ENCODE data around the gene PDZRN3. TPM values are rescaled to one million over a fixed set of nuclear protein-coding genes. Genes with fewer than 3 reads are reported as not detected.

PDZRN3 gene
- total RNA-seq, 1 donor from 2014 or later: 19.8 TPM

GRCh38 chr3:73459711-73460110 lies 165.0 kb downstream of the PDZRN3 start:
- H3K4me3 ChIP-seq (ENCODE audit: insufficient read depth, low read depth, low read length): no peak overlapping the region
- Mint-ChIP-seq H3K27me3 (ENCODE audit: low read depth, unreplicated experiment) (no peaks in the 10 kb centered on the region), H3K9me3 (ENCODE audit: unreplicated experiment) (peaks cover 2% of the 10 kb centered on the region), H3K4me1 (ENCODE audit: low read depth, unreplicated experiment) (peaks cover 5% of the 10 kb centered on the region), H3K36me3 (ENCODE audit: low read depth, unreplicated experiment) (peaks cover 3% of the 10 kb centered on the region), H3K4me3 (ENCODE audit: unreplicated experiment) (no peak overlapping the region), H3K27ac (ENCODE audit: unreplicated experiment) (no peak overlapping the region)
- TF ChIP-seq EZH2 (IDR thresholded peaks at IDR 0.05; ENCODE audit: insufficient read depth, low read length) (no peak), CTCF (IDR thresholded peaks at IDR 0.05; ENCODE audit: insufficient read depth, low read depth, low read length) (no peak)
- no peak overlapping the region for H3K9ac ChIP-seq (ENCODE audit: low read length)
- FAIRE-seq (no peak), DNase-seq (ENCODE audit: low read depth) (no peak)
- no peak overlapping the region for H2AFZ ChIP-seq (ENCODE audit: low read depth, low read length)
- no peak overlapping the region for H3K27ac ChIP-seq (ENCODE audit: low read depth, low read length)
- no peaks in the 10 kb centered on the region for H3K9me3 ChIP-seq (ENCODE audit: insufficient read depth, low read depth, low read length)
- H3K79me2 ChIP-seq (ENCODE audit: insufficient read depth, low read length): no peaks in the 10 kb centered on the region
- no peaks in the 10 kb centered on the region for H4K20me1 ChIP-seq (ENCODE audit: insufficient read depth, low read length)
- no peaks in the 10 kb centered on the region for H3K4me1 ChIP-seq (ENCODE audit: insufficient read depth, low read length)
- H3K36me3 ChIP-seq (ENCODE audit: insufficient read depth, low read length): no peaks in the 10 kb centered on the region
- H3K27me3 ChIP-seq (ENCODE audit: insufficient read depth, low read length): peaks cover 8% of the 10 kb centered on the region
- H3K4me2 ChIP-seq (ENCODE audit: low read length): no peak overlapping the region

- Mint-ChIP-seq H3K27me3 (ENCODE audit: low read depth, unreplicated experiment) (no peaks in the 10 kb centered on the region), H3K4me1 (ENCODE audit: low read depth, unreplicated experiment) (peaks cover 6% of the 10 kb centered on the region), H3K4me3 (ENCODE audit: unreplicated experiment) (no peak overlapping the region), H3K27ac (ENCODE audit: unreplicated experiment) (no peak overlapping the region), H3K9me3 (ENCODE audit: unreplicated experiment) (no peaks in the 10 kb centered on the region), H3K36me3 (ENCODE audit: low read depth, unreplicated experiment) (no peaks in the 10 kb centered on the region)
- H3K36me3 ChIP-seq (ENCODE audit: insufficient read depth, low read length): no peaks in the 10 kb centered on the region
- DNase-seq (ENCODE audit: low read depth): peak; percentile 91
- H3K9ac ChIP-seq (ENCODE audit: low read length): no peak overlapping the region
- H3K27ac ChIP-seq (ENCODE audit: low read depth, low read length): no peak overlapping the region
- peaks cover 10% of the 10 kb centered on the region for H3K4me1 ChIP-seq (ENCODE audit: insufficient read depth, low read length)
- FAIRE-seq: peak; percentile 47
- H4K20me1 ChIP-seq (ENCODE audit: insufficient read depth, low read length): peaks cover 4% of the 10 kb centered on the region
- H3K4me2 ChIP-seq (ENCODE audit: low read length): peak overlapping the region; percentile 31
- no peak for TF ChIP-seq CTCF (IDR thresholded peaks at IDR 0.05; ENCODE audit: insufficient read depth, low read depth, low read length)
- TF ChIP-seq EZH2 (IDR thresholded peaks at IDR 0.05; ENCODE audit: insufficient read depth, low read length): no peak
- H3K79me2 ChIP-seq (ENCODE audit: insufficient read depth, low read length): no peaks in the 10 kb centered on the region
- H2AFZ ChIP-seq (ENCODE audit: low read depth, low read length): no peak overlapping the region
- peaks cover 14% of the 10 kb centered on the region for H3K27me3 ChIP-seq (ENCODE audit: insufficient read depth, low read length)
- no peak overlapping the region for H3K4me3 ChIP-seq (ENCODE audit: insufficient read depth, low read depth, low read length)
- H3K9me3 ChIP-seq (ENCODE audit: insufficient read depth, low read depth, low read length): no peaks in the 10 kb centered on the region
Measured at GRCh38 chr3:73453666-73454065, 171.1 kb downstream of the PDZRN3 start.

- Mint-ChIP-seq H3K27me3 (ENCODE audit: low read depth, unreplicated experiment) (no peaks in the 10 kb centered on the region), H3K27ac (ENCODE audit: unreplicated experiment) (no peak overlapping the region), H3K4me1 (ENCODE audit: low read depth, unreplicated experiment) (peaks cover 6% of the 10 kb centered on the region), H3K4me3 (ENCODE audit: unreplicated experiment) (no peak overlapping the region), H3K36me3 (ENCODE audit: low read depth, unreplicated experiment) (no peaks in the 10 kb centered on the region), H3K9me3 (ENCODE audit: unreplicated experiment) (no peaks in the 10 kb centered on the region)
- Histone ChIP-seq H3K27me3 (ENCODE audit: insufficient read depth, low read length) (peaks cover 7% of the 10 kb centered on the region), H4K20me1 (ENCODE audit: insufficient read depth, low read length) (peaks cover 6% of the 10 kb centered on the region), H3K27ac (ENCODE audit: low read depth, low read length) (no peak overlapping the region), H3K4me1 (ENCODE audit: insufficient read depth, low read length) (peaks cover 14% of the 10 kb centered on the region), H3K9ac (ENCODE audit: low read length) (no peak overlapping the region), H3K36me3 (ENCODE audit: insufficient read depth, low read length) (no peaks in the 10 kb centered on the region), H3K79me2 (ENCODE audit: insufficient read depth, low read length) (no peaks in the 10 kb centered on the region), H3K4me3 (ENCODE audit: insufficient read depth, low read depth, low read length) (no peak overlapping the region), H3K4me2 (ENCODE audit: low read length) (no peak overlapping the region), H3K9me3 (ENCODE audit: insufficient read depth, low read depth, low read length) (no peaks in the 10 kb centered on the region), H2AFZ (ENCODE audit: low read depth, low read length) (no peak overlapping the region)
- FAIRE-seq: no peak
- TF ChIP-seq EZH2 (IDR thresholded peaks at IDR 0.05; ENCODE audit: insufficient read depth, low read length): no peak
- no peak for TF ChIP-seq CTCF (IDR thresholded peaks at IDR 0.05; ENCODE audit: insufficient read depth, low read depth, low read length)
- DNase-seq (ENCODE audit: low read depth): no peak
Measured at GRCh38 chr3:73452729-73453128, 172.0 kb downstream of the PDZRN3 start.

All from astrocyte (in vitro differentiated cells and primary cell).